Smooth muscle cell (in vitro differentiated cells): ENCODE data around the gene HEPACAM. TPM values are rescaled to one million over a fixed set of nuclear protein-coding genes. Genes with fewer than 3 reads are reported as not detected.

ENCODE experiments used
- DNase-seq: peaks from one replicate; lab custom pipeline; 2025; ENCODE audit not compliant: unreplicated experiment; lab: John Stamatoyannopoulos, UW
- H2AFZ ChIP-seq: fragments of 200-600 bp; sonication (generic); 2 replicates; pipeline ENCODE4 v1.6.0; 2016; ENCODE audit warnings: antibody characterized with exemption, low read depth, mild to moderate bottlenecking
- H3F3A ChIP-seq: fragments of 200-600 bp; sonication (generic); 2 replicates; pipeline ENCODE4 v1.6.0; 2017; ENCODE audit warnings: antibody characterized with exemption, low read depth
- H3K27ac ChIP-seq: fragments of 200-600 bp; sonication (generic); 2 replicates; pipeline ENCODE4 v1.5.1; 2016; ENCODE audit warnings: low read depth, mild to moderate bottlenecking
- H3K27me3 ChIP-seq: fragments of 200-600 bp; sonication (generic); 2 replicates; pipeline ENCODE4 v1.6.1; 2016; ENCODE audit warnings: low read depth, mild to moderate bottlenecking
- H3K36me3 ChIP-seq: fragments of 200-600 bp; sonication (generic); 2 replicates; pipeline ENCODE4 v1.5.1; 2016; ENCODE audit warnings: low read depth
- H3K4me1 ChIP-seq: fragments of 200-600 bp; sonication (generic); 2 replicates; pipeline ENCODE4 v1.5.1; 2016; ENCODE audit warnings: low read depth
- H3K4me2 ChIP-seq: fragments of 200-600 bp; sonication (generic); 2 replicates; pipeline ENCODE4 v1.6.0; 2016; ENCODE audit warnings: mild to moderate bottlenecking
- H3K4me3 ChIP-seq: fragments of 200-600 bp; sonication (generic); 2 replicates; pipeline ENCODE4 v1.5.1; 2016; ENCODE audit warnings: mild to moderate bottlenecking
- H3K79me2 ChIP-seq: fragments of 200-600 bp; sonication (generic); 2 replicates; pipeline ENCODE4 v1.6.0; 2016; ENCODE audit warnings: low read depth, mild to moderate bottlenecking
- H3K9ac ChIP-seq: fragments of 200-600 bp; sonication (generic); 2 replicates; pipeline ENCODE4 v1.6.0; 2016; ENCODE audit warnings: low read depth
- H3K9me3 ChIP-seq: fragments of 200-600 bp; sonication (generic); replicated peaks from 2 replicates; pipeline ENCODE4 v1.5.1; 2016; ENCODE audit warnings: low read depth
- H4K20me1 ChIP-seq: fragments of 200-600 bp; sonication (generic); 2 replicates; pipeline ENCODE4 v1.6.0; 2016; ENCODE audit warnings: low read depth
- WGBS: methylation state at CpG from one replicate; pipeline ENCODE4 v1.1.7; 2016; ENCODE audit warnings: low lambda C conversion rate; 5-methylcytosine and 5-hydroxymethylcytosine counted together
- polyA plus RNA-seq: library from polyadenylated mRNA; unstranded; fragments of >200 nt; fragmentation: Nextera tagmentation; extraction: Ambion mirVana; gene quantifications from 2 replicates; pipeline ENCODE4 v1.2.1, GENCODE V29; 2016
- total RNA-seq: library from RNA; depleted of rRNA; stranded (reverse); fragments of >200 nt; gene quantifications from 2 replicates; pipeline ENCODE4 v1.2.3, GENCODE V29; 2014
- TF ChIP-seq, protein P1 (sequence below): fragments of 200-600 bp; sonication (generic); IDR thresholded peaks from 2 replicates; pipeline ENCODE4 v1.5.1; 2017; ENCODE audit warnings: borderline replicate concordance, mild to moderate bottlenecking, antibody characterized with exemption; ENCODE audit not compliant: insufficient read depth, poor library complexity, severe bottlenecking

Gene HEPACAM
- total and polyA plus RNA-seq, 2 experiments from 2014 or later = not detected

DNA sequence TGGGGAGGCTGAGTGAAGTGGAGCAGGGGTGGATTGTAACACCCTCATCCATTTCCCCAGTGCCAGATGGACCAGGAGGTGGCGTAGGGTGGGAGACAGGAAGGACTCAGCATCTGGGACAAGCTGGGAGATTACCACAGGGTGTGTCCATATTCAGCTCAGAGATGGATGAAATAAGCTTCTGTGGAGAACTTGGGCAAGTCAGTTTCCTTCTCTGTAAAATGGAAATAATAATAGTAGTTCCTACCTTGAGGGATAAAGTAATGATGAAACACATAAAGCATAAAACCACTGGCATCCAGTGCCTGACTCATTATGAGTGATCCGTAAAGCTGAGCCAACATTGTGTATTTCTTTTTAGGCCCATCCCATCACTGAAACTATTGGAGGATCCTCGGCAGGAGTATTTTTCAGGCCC is 37.6 kb downstream of the HEPACAM start:
- no peaks in the 10 kb centered on the region for H4K20me1 ChIP-seq
- no peaks in the 10 kb centered on the region for H3K79me2 ChIP-seq
- no peak overlapping the region for H3K4me2 ChIP-seq
- TF ChIP-seq, protein P1, sequence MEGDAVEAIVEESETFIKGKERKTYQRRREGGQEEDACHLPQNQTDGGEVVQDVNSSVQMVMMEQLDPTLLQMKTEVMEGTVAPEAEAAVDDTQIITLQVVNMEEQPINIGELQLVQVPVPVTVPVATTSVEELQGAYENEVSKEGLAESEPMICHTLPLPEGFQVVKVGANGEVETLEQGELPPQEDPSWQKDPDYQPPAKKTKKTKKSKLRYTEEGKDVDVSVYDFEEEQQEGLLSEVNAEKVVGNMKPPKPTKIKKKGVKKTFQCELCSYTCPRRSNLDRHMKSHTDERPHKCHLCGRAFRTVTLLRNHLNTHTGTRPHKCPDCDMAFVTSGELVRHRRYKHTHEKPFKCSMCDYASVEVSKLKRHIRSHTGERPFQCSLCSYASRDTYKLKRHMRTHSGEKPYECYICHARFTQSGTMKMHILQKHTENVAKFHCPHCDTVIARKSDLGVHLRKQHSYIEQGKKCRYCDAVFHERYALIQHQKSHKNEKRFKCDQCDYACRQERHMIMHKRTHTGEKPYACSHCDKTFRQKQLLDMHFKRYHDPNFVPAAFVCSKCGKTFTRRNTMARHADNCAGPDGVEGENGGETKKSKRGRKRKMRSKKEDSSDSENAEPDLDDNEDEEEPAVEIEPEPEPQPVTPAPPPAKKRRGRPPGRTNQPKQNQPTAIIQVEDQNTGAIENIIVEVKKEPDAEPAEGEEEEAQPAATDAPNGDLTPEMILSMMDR = no peak
- H2AFZ ChIP-seq = peak overlapping the region; percentile 31
- no peaks in the 10 kb centered on the region for H3K9me3 ChIP-seq
- no peaks in the 10 kb centered on the region for H3K27me3 ChIP-seq
- no peaks in the 10 kb centered on the region for H3K36me3 ChIP-seq
- peaks cover 4% of the 10 kb centered on the region for H3F3A ChIP-seq
- H3K4me1 ChIP-seq = no peaks in the 10 kb centered on the region
- DNase-seq = no peak
- H3K27ac ChIP-seq = peak overlapping the region; percentile 67
- H3K4me3 ChIP-seq = no peak overlapping the region
- no peak overlapping the region for H3K9ac ChIP-seq
- 46% methylated on average over 3 of the region's 3 CpGs for WGBS

DNA sequence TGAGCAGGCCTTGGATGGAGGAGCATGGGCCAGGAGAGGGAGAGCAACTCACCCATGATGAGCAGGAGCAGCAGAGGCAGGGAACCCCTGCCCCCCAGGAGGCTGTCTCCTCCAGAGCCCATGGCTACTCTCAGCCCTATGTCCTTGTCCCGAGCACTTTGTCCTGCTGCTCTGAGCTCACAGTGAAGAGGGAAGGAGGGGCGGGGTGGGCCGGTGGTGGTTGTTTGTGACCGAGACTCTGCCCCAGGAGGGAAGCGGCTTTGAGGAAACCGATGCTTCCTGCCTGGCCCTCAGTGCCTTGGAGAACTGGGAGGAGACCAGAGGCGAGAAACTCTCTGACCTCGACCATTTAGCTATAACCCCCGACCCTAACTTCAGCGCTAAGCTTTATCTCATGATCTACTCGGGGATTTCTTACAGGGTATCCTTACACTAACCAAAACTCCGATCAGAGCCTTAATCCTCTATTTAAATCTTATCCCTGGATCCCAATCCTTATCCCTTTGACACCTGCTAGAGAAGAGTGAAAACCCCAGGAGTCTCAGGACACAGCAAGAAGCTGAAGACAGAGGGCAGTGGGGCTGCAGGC is 38.1 kb downstream of the HEPACAM start, which contains the start of gene ROBO4:
Gene ROBO4 (minus strand): TSS at position 192 of the 589 bp plus-strand sequence. CDS start 70 bp downstream, at position 122.
- peak within 1 kb of the TSS; percentile 67 for H3K27ac ChIP-seq
- no peaks in the 10 kb centered on the region for H3K36me3 ChIP-seq
- H2AFZ ChIP-seq = peak within 1 kb of the TSS; percentile 31
- H3K9ac ChIP-seq = no peak within 1 kb of the TSS
- DNase-seq = no peak
- no peaks in the 10 kb centered on the region for H3K79me2 ChIP-seq
- no peaks in the 10 kb centered on the region for H3K9me3 ChIP-seq
- H3K27me3 ChIP-seq = no peaks in the 10 kb centered on the region
- H4K20me1 ChIP-seq = no peaks in the 10 kb centered on the region
- H3K4me2 ChIP-seq = no peak within 1 kb of the TSS
- no peak within 1 kb of the TSS for H3K4me3 ChIP-seq
- TF ChIP-seq, protein P1 = no peak
- H3K4me1 ChIP-seq = no peaks in the 10 kb centered on the region
- WGBS = 86% methylated on average over 12 of the region's 12 CpGs
- peaks cover 4% of the 10 kb centered on the region for H3F3A ChIP-seq

DNA sequence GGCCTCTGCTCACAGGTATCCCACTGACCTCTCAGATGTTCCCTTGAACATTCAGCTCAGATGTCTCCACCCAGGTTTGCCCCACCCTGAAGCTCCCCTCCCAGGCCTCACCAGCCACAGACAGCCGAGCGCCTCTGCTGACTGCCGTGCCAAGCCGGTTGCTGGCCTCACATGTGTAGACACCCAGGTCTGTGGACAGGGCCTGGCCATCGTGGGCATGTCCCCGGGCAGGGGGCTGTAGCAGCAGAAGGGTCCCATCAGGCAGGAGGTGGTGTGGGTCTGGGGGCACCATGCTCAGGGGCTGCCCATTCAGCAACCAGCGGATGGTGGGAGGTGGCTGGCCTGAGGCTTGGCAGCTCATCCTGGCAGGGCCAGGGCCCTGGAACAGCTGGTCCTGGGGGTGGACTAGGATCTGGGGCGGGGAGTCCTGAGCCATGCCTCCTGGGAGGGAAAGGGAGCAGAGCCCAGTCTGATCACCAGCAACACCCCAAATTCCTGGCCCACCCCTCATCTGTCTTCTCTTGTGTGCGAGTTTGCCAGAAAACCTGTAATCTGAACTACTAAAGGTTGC is 38.9 kb downstream of the HEPACAM start:
- H3K4me3 ChIP-seq = no peak overlapping the region

More for the DNA sequence above, 38.9 kb downstream of the HEPACAM start:
- WGBS = 94% methylated on average over 9 of the region's 9 CpGs
- H3F3A ChIP-seq = peaks cover 4% of the 10 kb centered on the region
- TF ChIP-seq, protein P1 = no peak
- no peak overlapping the region for H3K4me2 ChIP-seq
- no peak overlapping the region for H3K27ac ChIP-seq
- no peak overlapping the region for H3K9ac ChIP-seq
- no peaks in the 10 kb centered on the region for H4K20me1 ChIP-seq
- H3K4me1 ChIP-seq = no peaks in the 10 kb centered on the region
- H3K36me3 ChIP-seq = no peaks in the 10 kb centered on the region
- H3K9me3 ChIP-seq = no peaks in the 10 kb centered on the region
- no peaks in the 10 kb centered on the region for H3K27me3 ChIP-seq
- no peak overlapping the region for H2AFZ ChIP-seq
- no peaks in the 10 kb centered on the region for H3K79me2 ChIP-seq
- DNase-seq = no peak
